K562 (cell line): ENCODE data around the gene ZNF71. TPM values are rescaled to one million over a fixed set of nuclear protein-coding genes. Genes with fewer than 3 reads are reported as not detected.

Source experiments
- ATAC-seq: fragments of 200-7000 bp; cut with Tn5 transposase; 3 replicates; pipeline ENCODE4 v1.9.1; 2020; ENCODE audit warnings: moderate library complexity
- BruUV-seq: library from RNA; stranded (reverse); fragments of 400-500 nt; replicated peaks from 2 replicates; lab custom pipeline; 2021; lab: Mats Ljungman, UMichigan
- CTCF ChIA-PET: fragments of 300-600 bp; formaldehyde crosslinking; extraction: SDS; loops from one replicate; lab custom pipeline; 2021; ENCODE audit warnings: low intra/inter-chr PET ratio; lab: Yijun Ruan, JAX
- POLR2A ChIA-PET: fragments of 300-600, 350-650 bp; sonication (Branson Sonifier 250); formaldehyde crosslinking; extraction: SDS; loops from one replicate; lab custom pipeline; 2021; ENCODE audit warnings: antibody characterized with exemption, inconsistent platforms; lab: Yijun Ruan, JAX
- DNase-seq, 4 experiments: peaks; one replicate each; pipeline versions ENCODE4 v3.0.0 to v3.0.0-alpha.2; 2011 to 2018; ENCODE audit warnings: low spot score in 3 of 4, mixed read lengths in 3 of 4; ENCODE audit errors: extremely low read depth in 1 of 4
- FAIRE-seq: peaks from 2 replicates; lab custom pipeline; 2011; peaks lifted over from hg19 to GRCh38; lab: Jason Lieb, UNC
- H2AFZ ChIP-seq: 2 replicates; pipeline ENCODE4 v1.6.0; 2011; ENCODE audit warnings: low read depth, low read length, control low read depth, inconsistent platforms
- H3K27ac ChIP-seq: fragments of 200-600 bp; 3 replicates; pipeline ENCODE4 v1.8.0; 2011; ENCODE audit warnings: low read depth, mild to moderate bottlenecking, control low read depth, inconsistent platforms, low read length, moderate library complexity, mixed read lengths; ENCODE audit errors: extremely low read depth
- H3K27me3 ChIP-seq, 2 experiments: fragments of 300-600 bp in 1 of 2; 2 replicates in 1 of 2; 3 replicates in 1 of 2; pipeline versions ENCODE4 v1.6.0 to v1.8.0; 2011; ENCODE audit warnings: inconsistent platforms in 2 of 2, low read length in 2 of 2, mild to moderate bottlenecking in 1 of 2, mixed read lengths in 1 of 2, moderate library complexity in 1 of 2; ENCODE audit not compliant: control insufficient read depth in 2 of 2, insufficient read depth in 2 of 2
- H3K36me3 ChIP-seq: fragments of 300-600 bp; 3 replicates; pipeline ENCODE4 v1.8.0; 2011; ENCODE audit warnings: mild to moderate bottlenecking, low read length, inconsistent platforms; ENCODE audit not compliant: control insufficient read depth, insufficient read depth
- H3K4me1 ChIP-seq, 2 experiments: fragments of 200-600 bp in 1 of 2; replicated peaks in 1 of 2; 2 replicates in 1 of 2; 3 replicates in 1 of 2; pipeline versions ENCODE4 v1.5.1 to v1.8.0; 2011; ENCODE audit warnings: inconsistent platforms in 2 of 2, low read length in 2 of 2, mild to moderate bottlenecking in 1 of 2, mixed read lengths in 1 of 2, moderate library complexity in 1 of 2; ENCODE audit not compliant: control insufficient read depth in 2 of 2, insufficient read depth in 2 of 2
- H3K4me2 ChIP-seq: 2 replicates; pipeline ENCODE4 v1.6.1; 2011; ENCODE audit warnings: low read length, control low read depth, inconsistent platforms, mixed read lengths; ENCODE audit not compliant: insufficient read depth
- H3K4me3 ChIP-seq: fragments of 200-600 bp; sonication (generic), shearing (Covaris generic); 2 replicates; pipeline ENCODE4 v1.5.1; 2016; ENCODE audit warnings: control low read depth, inconsistent platforms
- H3K79me2 ChIP-seq: fragments of 200-600 bp; 3 replicates; pipeline ENCODE4 v1.8.0; 2011; ENCODE audit warnings: low read length, inconsistent platforms; ENCODE audit not compliant: control insufficient read depth, insufficient read depth
- H3K9ac ChIP-seq, 2 experiments: 2 replicates each; pipeline versions ENCODE4 v1.6.0 to v1.6.1; 2011; ENCODE audit warnings: low read depth in 2 of 2, low read length in 2 of 2, control low read depth in 1 of 2, inconsistent platforms in 1 of 2, mild to moderate bottlenecking in 1 of 2, mixed read lengths in 1 of 2; ENCODE audit not compliant: insufficient read depth in 1 of 2
- H3K9me1 ChIP-seq: one replicate; pipeline ENCODE4 v1.6.0; 2011; ENCODE audit warnings: inconsistent platforms, mild to moderate bottlenecking, low read length, moderate library complexity; ENCODE audit not compliant: control insufficient read depth, insufficient read depth
- H3K9me3 ChIP-seq: replicated peaks from 2 replicates; pipeline ENCODE4 v1.5.1; 2011; ENCODE audit warnings: low read depth, low read length, inconsistent platforms; ENCODE audit not compliant: control insufficient read depth, insufficient read depth
- H4K20me1 ChIP-seq: replicated peaks from 2 replicates; pipeline ENCODE4 v1.6.1; 2011; ENCODE audit warnings: low read length, inconsistent platforms, mixed read lengths; ENCODE audit not compliant: control insufficient read depth, insufficient read depth
- BDP1 ChIP-seq: IDR thresholded peaks from 3 replicates; pipeline ENCODE4 v1.6.1; 2011; ENCODE audit not compliant: insufficient read length, insufficient read depth
- CBX8 ChIP-seq: fragments of 200-600 bp; sonication (generic); IDR thresholded peaks from 2 replicates; pipeline ENCODE4 v1.6.1; 2012; ENCODE audit warnings: borderline replicate concordance, mixed run types, low read depth, mild to moderate bottlenecking, moderate library complexity, mixed read lengths, low read length, control low read depth, inconsistent platforms; ENCODE audit not compliant: poor library complexity, severe bottlenecking; ENCODE audit errors: extremely low read depth
- FOXA3 ChIP-seq, 2 experiments: fragments of 450-650 bp in 1 of 2; sonication (generic) in 1 of 2; formaldehyde crosslinking; IDR thresholded peaks in 1 of 2; conservative IDR thresholded peaks in 1 of 2; 2 replicates each; pipeline versions ENCODE4 v1.4.0 to v1.8.0; 2020 to 2022; ENCODE audit warnings: mild to moderate bottlenecking in 2 of 2, missing genetic modification reagents in 1 of 2
- HDAC2 ChIP-seq: fragments of 450-650 bp; IDR thresholded peaks from 2 replicates; pipeline ENCODE4 v1.6.1; 2016; ENCODE audit warnings: mild to moderate bottlenecking
- HNRNPLL ChIP-seq: fragments of 200-400 bp; formaldehyde crosslinking; IDR thresholded peaks from 2 replicates; pipeline ENCODE4 v1.6.1; 2017; ENCODE audit warnings: low read length, low read depth, mild to moderate bottlenecking; ENCODE audit not compliant: poor library complexity, severe bottlenecking
- POLR2AphosphoS5 ChIP-seq: IDR thresholded peaks from 2 replicates; pipeline ENCODE4 v1.6.1; 2011; ENCODE audit warnings: mild to moderate bottlenecking, low read depth, low read length, moderate library complexity; ENCODE audit not compliant: control insufficient read depth, insufficient read depth
- ZKSCAN8 ChIP-seq: fragments of 200-800 bp; sonication (Bioruptor generic); IDR thresholded peaks from 2 replicates; pipeline ENCODE4 v1.6.1; 2016; ENCODE audit warnings: missing genetic modification characterization, missing compliant biosample characterization
- ZNF165 ChIP-seq: fragments of 250-450 bp; sonication (Bioruptor Pico); IDR thresholded peaks from 2 replicates; pipeline ENCODE4 v1.4.0; 2020; ENCODE audit warnings: borderline replicate concordance
- WGBS: fragments of 100-300 bp; shearing (Covaris generic); methylation state at CpG from one replicate; pipeline ENCODE4 v1.1.6; 2016; ENCODE audit warnings: low coverage, mixed read lengths; ENCODE audit not compliant: insufficient coverage; ENCODE audit errors: missing lambda C conversion rate; 5-methylcytosine and 5-hydroxymethylcytosine counted together
- in situ Hi-C: fragments of 300-500 bp; cut with MboI; formaldehyde crosslinking; loops from 4 replicates; pipeline ENCODE4 v1.15.0; 2018; ENCODE audit warnings: inconsistent platforms, mixed read lengths
- intact Hi-C: fragments of 100-400 bp; cut with micrococcal nuclease; formaldehyde crosslinking; loops from 2 replicates; pipeline ENCODE4 v1.14.2; 2022
- polyA plus RNA-seq, 8 experiments: library from polyadenylated mRNA; depleted of rRNA in 4 of 8; stranded (reverse) in 5 of 8; unstranded in 3 of 8; fragments of >200 nt; fragmentation: Nextera tagmentation in 2 of 8; fragmentation: Illumina TruSeq in 1 of 8; extraction: Ambion mirVana in 2 of 8; extraction: Trizol in 1 of 8; gene quantifications; 2 replicates each; pipeline versions ENCODE4 v1.2.1 to v1.2.3, GENCODE V29; 2011 to 2014; ENCODE audit warnings: inconsistent platforms in 1 of 8, missing spikeins in 1 of 8
- total RNA-seq, 7 experiments: library from RNA; depleted of rRNA in 6 of 7; stranded (reverse); fragments of >200 nt in 6 of 7; fragmentation: Illumina TruSeq in 2 of 7; extraction: Trizol in 2 of 7; gene quantifications; 2 replicates each; pipeline versions ENCODE4 v1.2.1 to v1.2.3, GENCODE V29; 2011 to 2021; ENCODE audit warnings: low replicate concordance in 1 of 7
- TF ChIP-seq, protein P1 (sequence below): sonication (generic); formaldehyde crosslinking; IDR thresholded peaks from 2 replicates; pipeline ENCODE4 v1.8.0; 2023; ENCODE audit warnings: mild to moderate bottlenecking, missing genetic modification reagents
- TF ChIP-seq, protein P2 (sequence below): fragments of 450-650 bp; IDR thresholded peaks from 2 replicates; pipeline ENCODE4 v1.6.1; 2016

ZNF71 gene
- total and polyA plus RNA-seq, 9 of the 15 experiments (the other 6 are each of a cell fraction or from before 2014, with no cell fraction given): 0.04 to 0.13 (median 0.06) TPM; not detected in 4

DNA sequence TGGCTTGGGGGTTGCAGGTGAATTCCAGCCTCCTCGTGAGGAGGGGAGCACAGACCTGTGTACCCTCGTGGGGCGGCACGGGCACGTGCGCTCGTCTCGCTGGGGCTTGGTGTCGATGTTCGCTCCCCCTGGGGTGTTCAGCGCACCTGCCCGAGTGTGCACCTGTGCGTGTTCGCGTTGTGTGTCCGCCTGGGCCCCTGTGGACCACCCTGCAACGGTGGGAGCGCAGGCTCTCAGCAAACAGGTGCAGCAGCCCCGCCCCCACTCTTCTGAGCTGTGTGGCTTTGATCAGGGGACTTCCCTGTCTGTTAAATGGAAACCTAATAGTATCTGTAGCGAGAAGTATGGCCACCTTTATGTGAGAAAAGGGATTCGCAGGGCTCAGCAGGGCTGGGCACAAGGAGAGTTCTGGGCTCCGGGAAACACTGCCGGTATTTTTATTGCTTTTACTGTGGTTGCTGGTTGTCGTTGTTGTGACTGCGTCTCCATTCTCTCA is 48.4 kb downstream of the ZNF71 start (continued):
- no peak for TF ChIP-seq CBX8
- TF ChIP-seq, protein P1, sequence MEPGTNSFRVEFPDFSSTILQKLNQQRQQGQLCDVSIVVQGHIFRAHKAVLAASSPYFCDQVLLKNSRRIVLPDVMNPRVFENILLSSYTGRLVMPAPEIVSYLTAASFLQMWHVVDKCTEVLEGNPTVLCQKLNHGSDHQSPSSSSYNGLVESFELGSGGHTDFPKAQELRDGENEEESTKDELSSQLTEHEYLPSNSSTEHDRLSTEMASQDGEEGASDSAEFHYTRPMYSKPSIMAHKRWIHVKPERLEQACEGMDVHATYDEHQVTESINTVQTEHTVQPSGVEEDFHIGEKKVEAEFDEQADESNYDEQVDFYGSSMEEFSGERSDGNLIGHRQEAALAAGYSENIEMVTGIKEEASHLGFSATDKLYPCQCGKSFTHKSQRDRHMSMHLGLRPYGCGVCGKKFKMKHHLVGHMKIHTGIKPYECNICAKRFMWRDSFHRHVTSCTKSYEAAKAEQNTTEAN (CRISPR knock-in tag): no peak
- TF ChIP-seq BDP1: no peak
- no peak for TF ChIP-seq HNRNPLL
- no peak for TF ChIP-seq ZKSCAN8 (CRISPR knock-in tag)
- TF ChIP-seq, protein P2, sequence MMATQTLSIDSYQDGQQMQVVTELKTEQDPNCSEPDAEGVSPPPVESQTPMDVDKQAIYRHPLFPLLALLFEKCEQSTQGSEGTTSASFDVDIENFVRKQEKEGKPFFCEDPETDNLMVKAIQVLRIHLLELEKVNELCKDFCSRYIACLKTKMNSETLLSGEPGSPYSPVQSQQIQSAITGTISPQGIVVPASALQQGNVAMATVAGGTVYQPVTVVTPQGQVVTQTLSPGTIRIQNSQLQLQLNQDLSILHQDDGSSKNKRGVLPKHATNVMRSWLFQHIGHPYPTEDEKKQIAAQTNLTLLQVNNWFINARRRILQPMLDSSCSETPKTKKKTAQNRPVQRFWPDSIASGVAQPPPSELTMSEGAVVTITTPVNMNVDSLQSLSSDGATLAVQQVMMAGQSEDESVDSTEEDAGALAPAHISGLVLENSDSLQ: no peak

DNA sequence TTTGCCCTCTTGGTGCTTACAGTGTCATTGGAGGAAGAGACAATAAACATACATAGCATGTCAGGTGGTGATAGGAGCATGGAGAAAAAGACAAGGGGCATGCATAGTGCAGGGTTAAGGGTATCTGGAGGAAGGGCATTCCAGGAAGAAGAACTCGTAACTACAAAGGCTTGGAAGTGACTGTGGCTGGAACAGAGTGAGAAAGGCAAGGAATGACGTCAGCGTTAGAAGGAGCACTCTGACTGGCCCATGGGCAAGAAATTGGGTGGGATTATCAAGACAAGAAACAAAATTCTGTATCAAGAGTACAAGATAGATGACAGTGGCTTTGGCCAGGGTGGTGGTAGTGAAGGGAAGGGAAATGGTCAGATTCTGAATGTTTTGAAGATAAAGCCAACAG is 59.0 kb downstream of the ZNF71 start:
- Histone ChIP-seq H3K9me1 (no peaks in the 10 kb centered on the region), H3K4me3 (no peak overlapping the region), H3K79me2 (no peaks in the 10 kb centered on the region), H3K4me2 (no peak overlapping the region), H4K20me1 (no peaks in the 10 kb centered on the region), H3K9ac (no peak overlapping the region), H3K27me3 (no peaks in the 10 kb centered on the region), H3K9me3 (no peaks in the 10 kb centered on the region; the same call in 1 of the 2 replicates), H3K36me3 (no peaks in the 10 kb centered on the region), H2AFZ (no peak overlapping the region), H3K4me1 (no peaks in the 10 kb centered on the region), H3K27ac (no peak overlapping the region)
- in situ Hi-C loops: no loop called here
- intact Hi-C loops: no loop called here
- no peak for DNase-seq
- no TSS peak for BruUV-seq
- 2% methylated on average over 3 of the region's 3 CpGs for WGBS
- CTCF ChIA-PET: no interaction called here
- ATAC-seq: no peak
- TF ChIP-seq FOXA3 (CRISPR knock-in tag; conservative IDR thresholded peaks at IDR 0.05 in 1 of 2, IDR thresholded peaks at IDR 0.05 in 1 of 2) (no peak), HDAC2 (no peak), POLR2AphosphoS5 (no peak), ZNF165 (CRISPR knock-in tag) (no peak)
- POLR2A ChIA-PET: no interaction called here
- FAIRE-seq: no peak
